ENCODE data around the gene CSF3. TPM values are rescaled to one million over a fixed set of nuclear protein-coding genes. Genes with fewer than 3 reads are reported as not detected.

Gene CSF3
- total and polyA plus RNA-seq, 2 of the 4 experiments (the other 2 are of a cell fraction): not detected

GRCh38 chr17:40017422-40018080 lies 2.3 kb downstream of the CSF3 start (continued):
- no peak for TF ChIP-seq RAD21 (IDR thresholded peaks at IDR 0.05; ENCODE audit: low read length)

DNA sequence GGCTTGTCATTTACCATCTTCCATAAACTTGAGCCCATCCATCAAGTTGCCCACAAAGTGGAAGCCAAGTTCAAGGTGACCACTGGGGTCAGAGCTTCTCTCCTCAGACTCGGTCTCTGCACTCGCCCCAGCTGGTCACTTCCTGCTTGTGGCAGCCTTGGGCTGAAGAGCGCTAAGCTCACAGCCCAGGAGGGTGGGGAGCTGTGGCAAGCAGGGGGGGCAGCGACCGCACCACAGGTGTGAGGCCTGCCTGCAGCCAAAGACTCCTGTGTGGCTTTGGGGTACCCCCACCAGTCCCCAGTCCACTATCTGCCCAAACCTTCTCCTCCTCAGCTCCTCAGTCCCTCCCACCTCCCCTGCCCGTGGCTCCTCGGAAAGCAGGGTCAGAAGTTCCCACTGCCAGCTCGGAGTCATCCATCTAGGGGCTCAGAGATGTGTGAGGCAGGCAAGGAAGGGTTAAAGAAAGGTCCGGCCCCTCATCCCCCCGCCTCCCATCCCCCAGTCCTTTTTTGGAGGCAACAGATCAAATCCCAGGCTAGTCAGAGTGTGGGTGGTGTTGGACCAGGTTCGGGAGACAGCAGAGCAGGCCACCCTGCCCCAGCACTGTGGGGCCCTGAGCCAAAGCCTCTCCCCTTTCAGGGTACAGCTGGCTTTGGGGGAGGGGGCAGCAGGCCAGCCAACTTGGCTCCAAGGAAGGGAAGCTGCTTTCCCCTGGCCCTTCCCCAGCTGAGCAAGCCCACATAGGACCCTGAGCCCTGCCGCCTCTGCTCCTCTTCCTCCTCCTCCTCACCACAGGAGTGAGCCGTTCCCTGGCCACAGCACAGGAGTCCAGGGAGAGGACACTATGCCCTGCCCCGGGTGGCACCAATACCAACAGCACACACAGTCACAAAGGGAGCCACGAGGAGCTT lies 3.2 kb downstream of the CSF3 start:
- Histone ChIP-seq H3K9me1 (ENCODE audit: insufficient read depth, low read length) (no peaks in the 10 kb centered on the region; the same call in 1 of the 2 replicates), H3K36me3 (ENCODE audit: control insufficient read depth, insufficient read depth, low read length) (peaks cover 21% of the 10 kb centered on the region; the same call in 1 of the 2 replicates), H2AFZ (replicated peaks; ENCODE audit: low read length, poor library complexity) (peak overlapping the region; percentile 83), H3K4me2 (ENCODE audit: low read depth, low read length) (no peak overlapping the region), H3K4me3 (ENCODE audit: insufficient read depth, low read depth, low read length) (no peak overlapping the region), H4K20me1 (ENCODE audit: insufficient read depth, low read length) (no peaks in the 10 kb centered on the region), H4K91ac (ENCODE audit: insufficient read depth, low read depth, low read length) (peak overlapping the region; percentile 76), H2BK20ac (ENCODE audit: low read depth, low read length) (peak overlapping the region; percentile 70; the same call in 1 of the 2 replicates), H3K56ac (ENCODE audit: extremely low read depth, insufficient read depth, low read length) (peak overlapping the region; percentile 8), H3K9ac (ENCODE audit: low read depth, low read length) (no peak overlapping the region), H2BK120ac (ENCODE audit: low read depth, low read length) (peak overlapping the region; percentile 84), H3K27me3 (ENCODE audit: control insufficient read depth, insufficient read depth, low read length) (no peaks in the 10 kb centered on the region), H3K79me1 (ENCODE audit: low read depth in 1 of 2, low read length in 2 of 2) (0 out of 4 replicates have a peak, but pooled peaks cover 0 to 6% of the 10 kb centered on the region in 2 experiments), H3K18ac (ENCODE audit: low read depth, low read length) (peak overlapping the region; percentile 21; the same call in 1 of the 2 replicates), H3K9me3 (ENCODE audit: control insufficient read depth, insufficient read depth, low read length) (no peaks in the 10 kb centered on the region), H3K4me1 (ENCODE audit: control insufficient read depth, insufficient read depth, low read length) (peaks cover 33% of the 10 kb centered on the region), H2AK9ac (replicated peaks; ENCODE audit: low read depth, low read length, poor library complexity) (peak overlapping the region; percentile 90), H2BK15ac (ENCODE audit: low read depth, low read length) (peak overlapping the region; percentile 63; the same call in 1 of the 3 replicates), H3K27ac (ENCODE audit: insufficient read depth, low read length) (peak overlapping the region; percentile 64), H3K14ac (replicated peaks; ENCODE audit: low read depth, low read length) (peak overlapping the region; percentile 92), H3K23ac (ENCODE audit: low read depth, low read length) (peak overlapping the region; percentile 90), H3K4ac (ENCODE audit: low read depth, low read length) (peak overlapping the region; percentile 88), H4K8ac (ENCODE audit: low read depth in 2 of 2, low read length in 2 of 2) (peak overlapping the region; percentile 71 to 75; a peak in 3 of 4 replicates), H2BK5ac (ENCODE audit: low read depth, low read length, poor library complexity, severe bottlenecking) (peak overlapping the region; percentile 73), H2AK5ac (ENCODE audit: low read depth, low read length) (peak overlapping the region; percentile 97), H4K5ac (ENCODE audit: low read depth, low read length) (peak overlapping the region; percentile 54)
- intact Hi-C loops (cut with micrococcal nuclease) (no loop called here), in situ Hi-C loops (cut with MboI; ENCODE audit: low sequenced_read_pairs) (no loop called here), dilution Hi-C loops (cut with HindIII; ENCODE audit: low sequenced_read_pairs, unreplicated experiment) (no loop called here)
- DNase-seq: no peak
- POLR2A ChIA-PET (ENCODE audit: unreplicated experiment): no interaction called here
- WGBS, 2 experiments (ENCODE audit: extremely low coverage in 2 of 2, insufficient read length in 1 of 2): 20% methylated on average over 4 of the region's 15 CpGs; no CpG with 5 or more reads in 1 of the 2 experiments
- TF ChIP-seq FOS (IDR thresholded peaks at IDR 0.05; ENCODE audit: low read depth, low read length) (no peak), CTCF (conservative IDR thresholded peaks at IDR 0.05; ENCODE audit: low read depth, low read length) (no peak), SMC3 (IDR thresholded peaks at IDR 0.05; ENCODE audit: low read depth, low read length) (no peak), POLR2A (IDR thresholded peaks at IDR 0.05; ENCODE audit: low read depth, low read length) (no peak), RAD21 (IDR thresholded peaks at IDR 0.05; ENCODE audit: low read length) (no peak), BHLHE40 (IDR thresholded peaks at IDR 0.05; ENCODE audit: low read depth, low read length) (no peak)
- BruUV-seq (replicated peaks): no TSS peak
- peak; percentile 14 for ATAC-seq (ENCODE audit: low read depth)
- CTCF ChIA-PET: interaction anchor here (1.0 to 1.3 kb wide), 3 partner anchors 9 to 93 kb away, joined by 3 read pairs; no protein-coding TSS in a partner anchor
